ENCODE results near the gene CD3E. TPM values are rescaled to one million over a fixed set of nuclear protein-coding genes. Genes with fewer than 3 reads are reported as not detected.

Gene CD3E
- total RNA-seq, 2 donors from 2014 or later = 338 to 500 TPM

DNA sequence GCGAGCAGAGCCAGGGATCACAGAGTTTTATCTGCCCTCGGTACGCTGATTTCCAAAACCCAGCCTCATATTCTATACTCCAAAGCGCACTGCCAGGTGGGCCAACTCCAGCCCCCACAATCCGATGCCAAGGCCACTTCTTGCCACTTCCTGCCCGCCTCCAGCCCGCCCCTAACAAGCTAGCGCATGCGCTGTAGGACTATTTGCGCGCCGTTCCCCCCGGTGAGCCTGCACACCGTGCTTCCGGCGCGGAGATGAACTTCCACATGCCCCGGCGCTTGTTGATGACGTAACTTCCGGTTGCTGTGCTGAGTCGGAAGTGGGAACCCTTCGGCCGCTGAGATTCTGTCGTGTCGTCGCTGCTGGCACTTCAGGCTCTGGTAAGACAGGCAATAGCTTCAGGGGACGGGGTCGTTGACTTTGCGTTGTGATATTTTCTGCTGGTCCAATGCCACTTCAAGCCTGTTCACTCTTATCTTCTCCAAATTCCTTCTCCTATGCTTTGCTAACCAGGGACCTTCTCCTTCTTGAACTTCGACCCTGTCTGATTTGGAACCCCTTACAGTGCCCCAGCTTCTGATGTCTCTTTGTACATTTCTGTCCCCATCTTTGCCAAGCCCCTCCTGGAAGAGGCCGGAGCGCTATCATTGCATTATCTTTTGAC is 54.9 kb downstream of the CD3E start, which contains the start of gene UBE4A:
Gene UBE4A, plus strand, starts transcription at position 306 of the 664 bp plus-strand sequence. CDS start 5,481 bp downstream, outside the sequence.
- Mint-ChIP-seq H3K4me3 (peak within 1 kb of the TSS; percentile 100), H3K36me3 (ENCODE audit: low read depth) (peaks cover 51% of the 10 kb centered on the region), H3K9me3 (no peaks in the 10 kb centered on the region), H3K27ac (peak within 1 kb of the TSS; percentile 99), H3K4me1 (peaks cover 30% of the 10 kb centered on the region), H3K27me3 (no peaks in the 10 kb centered on the region)
- ATAC-seq (replicated peaks) = peak; percentile 98

DNA sequence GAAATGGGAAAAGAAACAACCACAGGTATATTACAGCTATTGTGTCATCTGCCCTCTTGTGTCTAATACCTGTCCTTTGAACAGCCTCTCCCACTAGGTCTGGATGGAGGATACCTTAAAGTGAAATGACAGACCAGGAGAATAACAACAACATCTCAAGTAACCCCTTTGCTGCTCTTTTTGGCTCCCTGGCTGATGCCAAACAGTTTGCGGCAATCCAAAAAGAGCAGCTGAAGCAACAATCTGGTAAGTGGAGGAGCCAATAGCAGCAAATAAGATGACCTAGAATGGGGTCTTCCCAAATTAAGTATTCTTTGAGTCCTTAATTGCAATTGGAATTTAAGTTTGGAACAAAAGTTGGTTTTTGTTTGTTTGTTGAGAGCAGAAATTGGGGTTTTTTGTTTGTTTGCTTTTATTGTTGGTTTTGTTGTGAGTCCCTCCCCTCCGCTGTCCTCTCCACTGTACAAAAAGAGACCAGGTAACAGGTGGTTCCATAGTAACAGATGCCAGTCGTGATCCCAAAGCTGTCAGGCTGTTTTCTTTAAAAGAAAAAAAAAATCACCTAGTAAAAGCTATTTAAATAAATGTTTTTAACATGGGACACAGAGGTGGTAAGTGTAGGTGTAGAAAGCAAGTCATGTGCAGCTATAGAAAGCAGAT is 60.6 kb downstream of the CD3E start:
- Mint-ChIP-seq H3K27me3 (no peaks in the 10 kb centered on the region), H3K36me3 (ENCODE audit: low read depth) (peaks cover 91% of the 10 kb centered on the region), H3K27ac (peak overlapping the region; percentile 42), H3K9me3 (no peaks in the 10 kb centered on the region), H3K4me1 (peaks cover 15% of the 10 kb centered on the region), H3K4me3 (no peak overlapping the region)
- ATAC-seq (replicated peaks) = no peak

Other genes starting within 250 kb of the CD3E start
- under 1 TPM in 1 of 2 donors, not detected in 1; 0.11 TPM for gene TMPRSS4, start 227.7 kb upstream of the CD3E start, total RNA-seq
- gene SMIM35, start 217.8 kb upstream of the CD3E start, total RNA-seq = not detected
- gene SCN4B, start 151.9 kb upstream of the CD3E start, total RNA-seq = 1 to 10 TPM in 1 of 2 donors, under 1 TPM in 1; 0.09 to 3.3 TPM
- gene SCN2B, start 128.1 kb upstream of the CD3E start, total RNA-seq = under 1 TPM in 1 of 2 donors, not detected in 1; 0.11 TPM
- 100 to 1,000 TPM in 1 of 2 donors, 10 to 100 TPM in 1; 74.0 to 276 TPM for gene JAML, start 79.7 kb upstream of the CD3E start, total RNA-seq
- 100 to 1,000 TPM in 1 of 2 donors, 10 to 100 TPM in 1; 31.5 to 111 TPM for gene MPZL3, start 52.4 kb upstream of the CD3E start, total RNA-seq
- gene MPZL2, start 40.4 kb upstream of the CD3E start, total RNA-seq = 10 to 100 TPM in 1 of 2 donors, 1 to 10 TPM in 1; 2.8 to 21.7 TPM
- gene CD3D, start 38.0 kb downstream of the CD3E start, total RNA-seq = 100 to 1,000 TPM; 313 to 365 TPM
- 100 to 1,000 TPM; 103 to 140 TPM for gene CD3G, start 39.6 kb downstream of the CD3E start, total RNA-seq
- gene UBE4A, start 54.9 kb downstream of the CD3E start, total RNA-seq = 10 to 100 TPM; 40.9 to 48.3 TPM
- gene ATP5MG, start 96.9 kb downstream of the CD3E start, total RNA-seq = 100 to 1,000 TPM; 155 to 275 TPM
- gene KMT2A, start 131.8 kb downstream of the CD3E start, total RNA-seq = 100 to 1,000 TPM in 1 of 2 donors, 10 to 100 TPM in 1; 81.6 to 118 TPM
- gene TTC36, start 222.7 kb downstream of the CD3E start, total RNA-seq = 1 to 10 TPM in 1 of 2 donors, under 1 TPM in 1; 0.29 to 1.2 TPM
- gene TMEM25, start 226.5 kb downstream of the CD3E start, total RNA-seq = 10 to 100 TPM in 1 of 2 donors, 1 to 10 TPM in 1; 8.2 to 14.9 TPM